Ascending aorta (tissue), 2 donors: ENCODE results near the gene HADHA. TPM values are rescaled to one million over a fixed set of nuclear protein-coding genes. Genes with fewer than 3 reads are reported as not detected.

Experiments
- DNase-seq, 2 donors: peaks; one replicate each; pipeline ENCODE4 v3.0.0-alpha.2; 2019; ENCODE audit warnings: low spot score in 2 of 2
- H3K27ac ChIP-seq, 2 donors: fragments of 200-600 bp; sonication (generic); one replicate each; pipeline ENCODE4 v1.5.1; 2016 to 2017; ENCODE audit warnings: mild to moderate bottlenecking in 1 of 2
- H3K27me3 ChIP-seq: fragments of 200-600 bp; sonication (generic); one replicate; pipeline ENCODE4 v1.5.1; 2017
- H3K36me3 ChIP-seq, 2 donors: fragments of 200-600 bp; sonication (generic); one replicate each; pipeline ENCODE4 v1.5.1; 2016
- H3K4me1 ChIP-seq, 2 donors: fragments of 200-600 bp; sonication (generic); one replicate each; pipeline ENCODE4 v1.5.1; 2016 to 2017; ENCODE audit warnings: mild to moderate bottlenecking in 1 of 2
- H3K4me3 ChIP-seq, 2 donors: fragments of 200-600 bp; sonication (generic); one replicate each; pipeline ENCODE4 v1.5.1; 2016 to 2017; ENCODE audit warnings: mild to moderate bottlenecking in 1 of 2
- H3K9me3 ChIP-seq, 2 donors: fragments of 200-600 bp; sonication (generic); one replicate each; pipeline ENCODE4 v1.5.1; 2016
- CTCF ChIP-seq, 3 experiments: fragments of 200-600 bp in 2 of 3; fragments of 450-650 bp in 1 of 3; sonication (generic) in 2 of 3; IDR thresholded peaks; one replicate each; pipeline ENCODE4 v1.5.1; 2016 to 2019; ENCODE audit warnings: antibody characterized with exemption in 3 of 3, mild to moderate bottlenecking in 1 of 3, moderate library complexity in 1 of 3
- intact Hi-C: fragments of 100-400 bp; cut with DNase I; formaldehyde crosslinking; loops from one replicate; pipeline ENCODE4 v1.15.1; 2023
- total RNA-seq: library from RNA; depleted of rRNA; stranded (reverse); fragments of >200 nt; gene quantifications from one replicate; pipeline ENCODE4 v1.1.0, GENCODE V29; 2016

Gene HADHA
- total RNA-seq = 49.5 TPM

- intact Hi-C loops = loop anchor here (1.0 to 2.0 kb wide), 5 partner anchors 30 to 366 kb away; partner anchors contain the start of genes ADGRF3, ASXL2 and SELENOI
- peak within 1 kb of the TSS; percentile 95 to 96 for H3K27ac ChIP-seq
- peaks cover 2 to 18% of the 10 kb centered on the region in 2 donors for H3K4me1 ChIP-seq
- peak within 1 kb of the TSS; percentile 76 to 90 for H3K4me3 ChIP-seq
- TF ChIP-seq CTCF (IDR thresholded peaks at IDR 0.05) = peak in 2 of 3 experiments; percentile 9 to 37
- H3K36me3 ChIP-seq = no peaks in the 10 kb centered on the region
- no peaks in the 10 kb centered on the region for H3K27me3 ChIP-seq
- peak; percentile 57 to 95 for DNase-seq
- H3K9me3 ChIP-seq = no peaks in the 10 kb centered on the region
Measured at GRCh38 chr2:26244309-26245230, at the start of gene HADHA, which contains the start of gene HADHB. TSS of gene HADHA (minus strand) at chr2:26244632. CDS start at chr2:26244596, 36 bp downstream. TSS of gene HADHB (plus strand) at chr2:26244939. CDS start at chr2:26254255, 9,316 bp downstream.

GRCh38 chr2:26292646-26293045 lies 48.2 kb upstream of the HADHA start:
- Histone ChIP-seq H3K27me3 (no peaks in the 10 kb centered on the region), H3K27ac (no peak overlapping the region), H3K4me3 (no peak overlapping the region), H3K36me3 (peaks cover 5 to 7% of the 10 kb centered on the region in 2 donors), H3K9me3 (no peaks in the 10 kb centered on the region), H3K4me1 (no peaks in the 10 kb centered on the region)
- intact Hi-C loops = no loop called here
- DNase-seq = no peak
- no peak for TF ChIP-seq CTCF (IDR thresholded peaks at IDR 0.05)

GRCh38 chr2:26290001-26290400 lies 45.6 kb upstream of the HADHA start:
- no peaks in the 10 kb centered on the region for H3K4me1 ChIP-seq
- no peaks in the 10 kb centered on the region for H3K27me3 ChIP-seq
- H3K4me3 ChIP-seq = no peak overlapping the region
- peaks cover 21 to 27% of the 10 kb centered on the region in 2 donors for H3K36me3 ChIP-seq
- no peak overlapping the region for H3K27ac ChIP-seq
- TF ChIP-seq CTCF (IDR thresholded peaks at IDR 0.05) = no peak
- intact Hi-C loops = no loop called here
- no peak for DNase-seq
- H3K9me3 ChIP-seq = no peaks in the 10 kb centered on the region

GRCh38 chr2:26285931-26286330 lies 41.5 kb upstream of the HADHA start:
- H3K4me1 ChIP-seq = no peaks in the 10 kb centered on the region
- intact Hi-C loops = no loop called here
- H3K27ac ChIP-seq = no peak overlapping the region
- peaks cover 53 to 66% of the 10 kb centered on the region in 2 donors for H3K36me3 ChIP-seq
- H3K9me3 ChIP-seq = no peaks in the 10 kb centered on the region
- DNase-seq = no peak
- no peaks in the 10 kb centered on the region for H3K27me3 ChIP-seq
- TF ChIP-seq CTCF (IDR thresholded peaks at IDR 0.05) = no peak
- no peak overlapping the region for H3K4me3 ChIP-seq

GRCh38 chr2:26284132-26284531 lies 39.7 kb upstream of the HADHA start:
- intact Hi-C loops = no loop called here
- Histone ChIP-seq H3K9me3 (no peaks in the 10 kb centered on the region), H3K4me1 (no peaks in the 10 kb centered on the region), H3K27me3 (no peaks in the 10 kb centered on the region), H3K27ac (no peak overlapping the region), H3K4me3 (no peak overlapping the region), H3K36me3 (peaks cover 62 to 82% of the 10 kb centered on the region in 2 donors)
- TF ChIP-seq CTCF (IDR thresholded peaks at IDR 0.05) = no peak
- no peak for DNase-seq
